Astrocyte (in vitro differentiated cells and primary cell): ENCODE results near the gene CCDC6.

Experiments
- EZH2 ChIP-seq: IDR thresholded peaks from 2 replicates; pipeline ENCODE4 v1.6.1; 2012; ENCODE audit warnings: mild to moderate bottlenecking, low read length, inconsistent platforms; ENCODE audit not compliant: insufficient read depth
- TF ChIP-seq, protein P1 (sequence below): IDR thresholded peaks from 2 replicates; pipeline ENCODE4 v1.5.1; 2011; ENCODE audit warnings: low read depth, mild to moderate bottlenecking, inconsistent platforms, low read length, moderate library complexity; ENCODE audit not compliant: insufficient read depth

GRCh38 chr10:59895629-59896116 is 10.7 kb downstream of the CCDC6 start:
- TF ChIP-seq, protein P1, sequence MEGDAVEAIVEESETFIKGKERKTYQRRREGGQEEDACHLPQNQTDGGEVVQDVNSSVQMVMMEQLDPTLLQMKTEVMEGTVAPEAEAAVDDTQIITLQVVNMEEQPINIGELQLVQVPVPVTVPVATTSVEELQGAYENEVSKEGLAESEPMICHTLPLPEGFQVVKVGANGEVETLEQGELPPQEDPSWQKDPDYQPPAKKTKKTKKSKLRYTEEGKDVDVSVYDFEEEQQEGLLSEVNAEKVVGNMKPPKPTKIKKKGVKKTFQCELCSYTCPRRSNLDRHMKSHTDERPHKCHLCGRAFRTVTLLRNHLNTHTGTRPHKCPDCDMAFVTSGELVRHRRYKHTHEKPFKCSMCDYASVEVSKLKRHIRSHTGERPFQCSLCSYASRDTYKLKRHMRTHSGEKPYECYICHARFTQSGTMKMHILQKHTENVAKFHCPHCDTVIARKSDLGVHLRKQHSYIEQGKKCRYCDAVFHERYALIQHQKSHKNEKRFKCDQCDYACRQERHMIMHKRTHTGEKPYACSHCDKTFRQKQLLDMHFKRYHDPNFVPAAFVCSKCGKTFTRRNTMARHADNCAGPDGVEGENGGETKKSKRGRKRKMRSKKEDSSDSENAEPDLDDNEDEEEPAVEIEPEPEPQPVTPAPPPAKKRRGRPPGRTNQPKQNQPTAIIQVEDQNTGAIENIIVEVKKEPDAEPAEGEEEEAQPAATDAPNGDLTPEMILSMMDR, result no peak
- no peak for TF ChIP-seq EZH2
